A673 (cell line): ENCODE data around the gene RHOA.

Experiments
- EZH2 ChIP-seq: fragments of 200-600 bp; sonication (generic); IDR thresholded peaks from 2 replicates; pipeline ENCODE4 v1.6.1; 2017; ENCODE audit warnings: borderline replicate concordance, low read depth, mild to moderate bottlenecking, mixed read lengths, antibody characterized with exemption, low read length; ENCODE audit not compliant: poor library complexity, severe bottlenecking
- TF ChIP-seq, protein P1 (sequence below): fragments of 300-800, 200-600 bp; sonication (generic); conservative IDR thresholded peaks from 2 replicates; pipeline ENCODE4 v1.5.1; 2017; ENCODE audit warnings: low read depth, mild to moderate bottlenecking, antibody characterized with exemption, low read length, moderate library complexity, mixed read lengths

DNA sequence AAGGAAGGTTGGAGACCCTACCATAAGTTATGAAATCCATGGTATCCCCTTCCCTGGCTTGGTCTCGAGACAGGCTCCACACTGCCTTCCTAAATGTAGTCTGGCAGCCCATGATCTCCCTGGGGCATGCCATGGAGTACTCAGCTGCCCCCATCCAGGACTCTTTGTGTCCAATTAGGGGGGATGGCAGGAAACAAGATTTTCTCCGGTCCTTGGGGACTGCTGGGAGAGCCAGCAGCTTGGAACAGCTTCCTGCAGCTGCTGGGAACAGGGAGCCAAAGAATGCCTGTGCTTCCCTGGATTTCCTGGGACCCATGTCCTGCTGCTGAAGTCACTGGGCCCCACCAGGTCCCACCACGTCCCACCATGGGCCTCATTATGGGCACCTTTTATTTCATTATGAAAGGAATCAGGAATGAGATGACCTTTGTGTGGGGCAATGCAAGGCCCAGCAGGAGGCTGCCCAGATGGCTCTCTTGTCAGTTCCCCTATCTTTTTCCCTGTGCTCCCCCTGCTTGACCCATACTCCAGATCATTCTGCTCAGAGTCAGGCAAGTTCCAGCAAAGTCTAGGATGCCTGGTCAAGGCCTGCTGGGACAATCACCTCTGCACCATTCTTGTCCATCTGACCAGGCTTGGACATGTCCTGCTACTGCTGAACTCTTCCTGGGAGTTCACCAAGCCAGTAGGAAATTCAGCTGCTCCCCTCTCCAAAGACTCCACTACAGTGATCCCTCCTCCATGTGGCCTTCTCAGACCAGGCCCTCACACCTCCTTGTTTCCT lies 43.3 kb upstream of the RHOA start:
- TF ChIP-seq, protein P1, sequence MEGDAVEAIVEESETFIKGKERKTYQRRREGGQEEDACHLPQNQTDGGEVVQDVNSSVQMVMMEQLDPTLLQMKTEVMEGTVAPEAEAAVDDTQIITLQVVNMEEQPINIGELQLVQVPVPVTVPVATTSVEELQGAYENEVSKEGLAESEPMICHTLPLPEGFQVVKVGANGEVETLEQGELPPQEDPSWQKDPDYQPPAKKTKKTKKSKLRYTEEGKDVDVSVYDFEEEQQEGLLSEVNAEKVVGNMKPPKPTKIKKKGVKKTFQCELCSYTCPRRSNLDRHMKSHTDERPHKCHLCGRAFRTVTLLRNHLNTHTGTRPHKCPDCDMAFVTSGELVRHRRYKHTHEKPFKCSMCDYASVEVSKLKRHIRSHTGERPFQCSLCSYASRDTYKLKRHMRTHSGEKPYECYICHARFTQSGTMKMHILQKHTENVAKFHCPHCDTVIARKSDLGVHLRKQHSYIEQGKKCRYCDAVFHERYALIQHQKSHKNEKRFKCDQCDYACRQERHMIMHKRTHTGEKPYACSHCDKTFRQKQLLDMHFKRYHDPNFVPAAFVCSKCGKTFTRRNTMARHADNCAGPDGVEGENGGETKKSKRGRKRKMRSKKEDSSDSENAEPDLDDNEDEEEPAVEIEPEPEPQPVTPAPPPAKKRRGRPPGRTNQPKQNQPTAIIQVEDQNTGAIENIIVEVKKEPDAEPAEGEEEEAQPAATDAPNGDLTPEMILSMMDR: no peak
- no peak for TF ChIP-seq EZH2
